Measurements from ENCODE around the gene AGPAT1.
"Not testable (repeated sequence)": the region's sequence is repeated elsewhere in the genome, so short reads cannot be mapped to it uniquely, and the experiment has no call there.

DNA sequence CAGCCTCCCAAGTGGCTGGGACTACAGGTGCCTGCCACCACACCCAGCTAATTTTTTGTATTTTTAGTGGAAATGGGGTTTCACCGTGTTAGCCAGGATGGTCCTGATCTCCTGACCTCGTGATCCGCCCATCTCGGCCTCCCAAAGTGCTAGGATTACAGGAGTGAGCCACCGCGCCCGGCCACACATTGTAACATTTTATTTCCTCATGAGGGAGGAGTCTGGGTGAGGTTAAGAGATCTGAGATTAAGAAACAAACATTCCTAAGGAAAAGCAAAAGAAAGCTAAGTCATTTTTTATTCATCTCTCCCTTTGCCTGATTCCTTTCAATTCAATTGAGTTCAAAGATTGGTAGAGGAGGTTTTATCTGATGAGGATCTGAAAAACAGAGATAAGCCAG lies 31.6 kb downstream of the AGPAT1 start:
- TF ChIP-seq, protein P1, sequence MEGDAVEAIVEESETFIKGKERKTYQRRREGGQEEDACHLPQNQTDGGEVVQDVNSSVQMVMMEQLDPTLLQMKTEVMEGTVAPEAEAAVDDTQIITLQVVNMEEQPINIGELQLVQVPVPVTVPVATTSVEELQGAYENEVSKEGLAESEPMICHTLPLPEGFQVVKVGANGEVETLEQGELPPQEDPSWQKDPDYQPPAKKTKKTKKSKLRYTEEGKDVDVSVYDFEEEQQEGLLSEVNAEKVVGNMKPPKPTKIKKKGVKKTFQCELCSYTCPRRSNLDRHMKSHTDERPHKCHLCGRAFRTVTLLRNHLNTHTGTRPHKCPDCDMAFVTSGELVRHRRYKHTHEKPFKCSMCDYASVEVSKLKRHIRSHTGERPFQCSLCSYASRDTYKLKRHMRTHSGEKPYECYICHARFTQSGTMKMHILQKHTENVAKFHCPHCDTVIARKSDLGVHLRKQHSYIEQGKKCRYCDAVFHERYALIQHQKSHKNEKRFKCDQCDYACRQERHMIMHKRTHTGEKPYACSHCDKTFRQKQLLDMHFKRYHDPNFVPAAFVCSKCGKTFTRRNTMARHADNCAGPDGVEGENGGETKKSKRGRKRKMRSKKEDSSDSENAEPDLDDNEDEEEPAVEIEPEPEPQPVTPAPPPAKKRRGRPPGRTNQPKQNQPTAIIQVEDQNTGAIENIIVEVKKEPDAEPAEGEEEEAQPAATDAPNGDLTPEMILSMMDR (CRISPR knock-in tag; IDR thresholded peaks at IDR 0.05): not testable (repeated sequence)
- TF ChIP-seq HNRNPH1 (optimal IDR thresholded peaks at IDR 0.05; ENCODE audit: low read depth, low read length); ETV6 (CRISPR knock-in tag; conservative IDR thresholded peaks at IDR 0.05); ZNF652 (CRISPR knock-in tag; IDR thresholded peaks at IDR 0.05; ENCODE audit: borderline replicate concordance, low read depth); ZNF546 (CRISPR knock-in tag; conservative IDR thresholded peaks at IDR 0.05); PRPF4 (IDR thresholded peaks at IDR 0.05; ENCODE audit: low read depth, low read length, poor library complexity, severe bottlenecking); THAP11 (CRISPR knock-in tag; IDR thresholded peaks at IDR 0.05); SP4 (CRISPR knock-in tag; IDR thresholded peaks at IDR 0.05); POLR2A (IDR thresholded peaks at IDR 0.05; ENCODE audit: insufficient read depth in 1 of 2, low read depth in 2 of 2, low read length in 2 of 2); PHF8 (CRISPR knock-in tag; IDR thresholded peaks at IDR 0.05): not testable (repeated sequence)
- TF ChIP-seq, protein P2, sequence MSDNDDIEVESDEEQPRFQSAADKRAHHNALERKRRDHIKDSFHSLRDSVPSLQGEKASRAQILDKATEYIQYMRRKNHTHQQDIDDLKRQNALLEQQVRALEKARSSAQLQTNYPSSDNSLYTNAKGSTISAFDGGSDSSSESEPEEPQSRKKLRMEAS (IDR thresholded peaks at IDR 0.05): not testable (repeated sequence)
